Measurements from ENCODE around the gene TNS1.

TNS1 gene

DNA sequence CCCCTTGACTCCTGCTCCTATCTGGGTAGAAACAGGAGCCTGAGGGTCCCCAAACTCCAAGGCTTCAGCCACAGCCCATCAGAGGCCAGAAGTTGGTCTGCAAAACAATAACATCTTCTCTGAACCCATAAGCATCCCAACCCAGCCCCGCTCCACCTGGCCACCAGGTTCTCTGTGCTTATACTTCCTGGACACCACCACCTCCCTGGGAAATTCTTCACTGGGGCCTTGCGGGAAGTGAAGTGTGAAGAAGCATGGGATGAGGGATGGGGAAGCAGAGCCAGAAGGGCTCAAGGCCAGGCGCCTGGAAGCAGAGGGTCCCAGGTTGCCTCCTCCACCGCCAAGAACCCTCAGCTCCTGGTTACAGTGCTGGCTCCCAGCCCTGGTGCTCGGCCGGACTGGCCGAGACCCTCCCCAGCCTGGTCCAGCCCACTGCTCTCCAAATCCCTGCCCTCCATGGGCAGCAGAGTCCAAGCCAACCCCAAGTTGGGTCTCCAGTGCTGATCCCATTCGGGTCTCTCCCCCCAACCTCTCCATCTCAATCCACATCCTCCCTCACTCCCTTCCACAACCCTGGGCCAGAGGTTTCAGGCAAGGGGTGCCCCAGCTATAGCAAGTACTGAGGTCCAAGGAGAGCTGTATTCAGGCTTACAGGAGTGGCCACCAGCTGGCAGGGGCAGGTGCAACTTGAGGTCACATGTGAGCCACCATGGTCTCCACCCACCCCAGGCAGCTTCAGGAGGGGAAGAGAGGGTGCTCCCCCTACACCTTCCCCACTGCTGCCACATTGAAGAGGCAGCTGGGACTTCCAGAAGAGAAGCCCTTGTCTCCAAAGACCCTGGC, 60.7 kb downstream of the TNS1 start:
- no peak for DNase-seq

DNA sequence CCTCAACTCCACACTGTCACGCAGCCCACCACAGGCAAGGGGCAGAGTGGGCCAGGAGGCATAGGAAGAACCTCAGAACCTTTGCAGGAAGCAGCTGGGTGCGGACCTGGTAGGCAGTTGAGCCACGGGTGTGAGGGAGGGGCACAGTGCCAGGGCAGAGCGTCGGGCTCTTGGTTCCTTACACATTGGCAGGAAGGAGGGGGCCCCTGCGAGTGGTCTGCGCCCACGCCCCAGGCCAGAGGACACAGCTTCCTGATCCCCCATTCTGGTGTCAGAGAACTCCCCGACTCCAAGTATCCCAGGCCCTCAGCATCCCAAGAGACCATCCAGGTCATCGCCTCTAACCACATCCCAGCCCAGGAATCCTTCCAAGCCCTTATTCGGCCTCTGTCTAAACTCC, 61.5 kb downstream of the TNS1 start:
- no peak for DNase-seq

DNA sequence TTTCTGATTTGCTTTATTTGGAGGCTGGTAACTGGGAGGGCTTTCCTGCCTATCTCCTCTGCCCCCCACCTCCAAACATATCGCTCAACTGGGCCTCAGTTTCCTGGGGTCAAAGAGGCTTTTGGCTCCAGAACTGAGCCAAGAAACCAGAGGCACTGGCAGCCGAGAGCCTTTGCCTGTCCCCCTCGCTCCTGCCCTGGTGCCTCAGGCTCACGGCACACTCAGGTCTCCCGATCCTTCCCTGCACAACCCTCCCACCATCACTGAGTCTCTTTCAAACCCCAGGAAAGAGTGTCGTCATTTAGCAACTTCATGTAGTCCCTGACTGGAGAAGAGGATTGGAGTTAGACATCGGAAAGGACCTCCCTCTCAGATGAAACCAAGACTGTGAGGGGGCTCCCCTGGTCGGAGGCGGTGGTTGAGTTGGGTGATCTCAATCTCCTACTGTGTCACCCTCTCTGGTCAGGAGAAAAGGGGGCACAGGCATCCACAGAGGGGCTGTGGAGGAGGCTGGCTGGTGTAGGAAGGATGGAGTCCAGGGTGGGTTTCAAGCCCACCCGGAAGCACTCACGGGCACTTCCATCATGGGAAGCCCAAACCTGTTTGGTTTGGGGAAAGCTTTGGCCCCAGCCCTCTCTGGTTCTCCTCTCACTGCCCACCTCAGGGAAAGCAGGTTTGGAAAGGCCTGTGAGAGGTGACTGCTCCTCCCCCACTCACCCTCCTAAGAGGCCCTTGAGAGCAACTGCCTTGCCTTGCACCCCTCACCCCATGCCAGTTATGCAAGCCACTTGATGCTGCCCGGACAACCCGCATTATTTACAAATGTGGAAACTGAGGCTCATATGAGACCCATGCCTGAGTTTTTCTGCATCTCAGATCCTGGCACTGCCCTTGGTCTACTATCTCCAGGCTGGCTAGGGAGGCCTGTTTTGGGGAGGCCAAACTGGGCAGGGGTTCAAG, 62.3 kb downstream of the TNS1 start:
- DNase-seq: no peak

DNA sequence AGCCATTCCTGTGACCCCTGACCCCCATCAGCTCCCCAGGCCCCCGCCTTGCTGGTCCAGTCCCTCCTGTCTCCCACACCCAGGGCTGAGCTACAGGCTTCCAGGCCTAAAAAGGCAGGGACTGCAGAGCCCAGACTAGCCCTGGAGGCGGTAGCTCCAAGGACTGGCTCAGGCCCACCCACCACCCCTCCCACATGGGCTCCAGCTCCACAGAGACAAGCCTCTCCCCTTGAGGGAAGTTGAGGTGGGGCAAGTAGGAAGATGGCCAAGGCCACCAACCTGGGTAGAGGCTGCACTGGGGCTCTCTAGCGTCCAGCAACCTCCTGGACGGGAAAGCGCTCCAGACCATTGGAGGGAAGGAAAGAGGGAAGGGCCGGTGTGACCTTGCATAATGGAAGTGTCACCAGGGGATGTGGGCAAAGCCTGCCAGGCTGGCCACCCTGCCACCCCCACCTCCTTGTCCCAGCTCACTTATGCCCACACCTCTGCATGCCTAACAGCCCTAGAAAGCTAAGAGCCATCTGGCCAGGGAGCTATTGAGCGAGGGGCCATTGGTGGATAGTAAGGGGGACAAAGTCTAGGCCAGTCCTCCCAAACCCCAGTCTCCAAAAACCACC, 63.1 kb downstream of the TNS1 start:
- no peak for DNase-seq

DNA sequence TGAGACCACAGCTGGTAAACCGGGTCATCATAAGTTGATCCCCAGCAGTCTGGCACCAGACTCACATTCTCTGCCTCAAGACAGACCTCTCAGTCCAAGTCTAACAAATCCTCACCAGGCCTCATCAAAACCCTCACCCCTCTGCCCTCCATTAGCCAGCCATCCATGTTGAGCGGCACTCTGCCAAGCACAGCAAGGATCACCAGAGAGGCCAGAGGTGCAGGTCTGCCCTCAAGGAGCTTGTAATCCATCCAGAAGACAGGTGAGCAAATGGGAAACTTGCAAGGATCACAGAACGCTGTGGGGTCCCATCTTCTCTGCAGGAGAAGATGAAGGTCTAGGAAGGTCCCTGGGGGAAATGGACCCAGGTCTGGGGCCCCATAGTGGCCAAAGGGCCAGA, 63.6 kb downstream of the TNS1 start:
- DNase-seq: no peak

DNA sequence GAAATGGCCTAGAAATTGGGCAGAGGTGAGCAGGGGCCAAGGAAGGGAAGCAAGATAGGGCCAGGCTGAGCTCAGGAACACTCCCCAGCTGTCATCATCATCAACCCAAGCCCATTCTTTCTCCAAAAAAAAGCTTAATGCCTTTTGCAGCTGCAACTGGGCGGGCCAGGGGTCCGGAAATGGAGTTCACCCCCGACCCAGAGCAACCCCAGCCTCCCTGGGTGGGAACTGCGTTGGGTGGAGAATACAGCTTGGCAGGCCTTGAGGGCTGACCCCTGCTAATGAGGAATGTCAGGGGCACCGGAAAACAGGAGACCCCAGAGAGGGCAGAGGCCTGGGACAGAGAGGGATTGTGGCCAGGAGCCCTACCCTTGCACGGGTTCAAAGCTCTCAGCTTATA, 64.8 kb downstream of the TNS1 start:
- no peak for DNase-seq

DNA sequence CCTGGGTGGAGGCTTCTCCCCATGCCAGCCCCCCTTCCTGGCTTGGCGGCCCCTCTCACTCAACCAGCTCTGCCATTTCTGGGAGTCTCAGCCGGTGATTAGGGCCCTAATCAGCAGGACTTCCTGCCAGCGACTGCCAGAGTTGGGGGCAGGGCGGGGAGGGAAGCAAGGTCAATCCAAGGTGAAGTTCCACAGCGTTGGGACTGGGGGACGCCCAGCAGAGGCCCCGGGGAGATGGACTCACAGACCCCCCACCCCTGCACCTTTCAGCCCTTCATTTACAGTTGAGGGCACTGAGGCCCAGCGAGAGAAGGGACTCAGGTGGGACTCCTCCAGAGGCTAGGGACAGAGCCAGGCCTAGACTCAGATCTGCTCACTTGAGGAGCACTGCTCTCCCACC, 65.3 kb downstream of the TNS1 start:
- no peak for DNase-seq

DNA sequence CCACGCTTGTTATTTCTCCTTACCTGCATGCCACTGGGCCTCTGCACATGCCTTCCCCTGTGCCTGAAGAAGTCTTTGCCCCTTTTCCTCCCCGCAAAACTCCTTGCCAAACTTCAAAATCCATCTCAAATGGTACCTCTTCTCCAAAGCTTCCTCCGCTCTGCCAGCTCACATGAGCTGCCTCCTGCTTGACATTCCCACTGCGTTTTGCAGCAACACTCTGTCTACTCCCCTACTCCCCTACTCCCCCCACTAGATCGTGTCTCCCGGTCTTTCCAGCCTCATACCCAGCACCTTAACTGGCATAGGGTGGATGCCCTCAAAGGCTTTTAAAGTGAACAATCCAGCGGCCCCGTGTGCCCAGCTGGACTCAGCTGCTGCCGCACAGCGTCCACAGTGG, 65.8 kb downstream of the TNS1 start:
- no peak for DNase-seq

DNA sequence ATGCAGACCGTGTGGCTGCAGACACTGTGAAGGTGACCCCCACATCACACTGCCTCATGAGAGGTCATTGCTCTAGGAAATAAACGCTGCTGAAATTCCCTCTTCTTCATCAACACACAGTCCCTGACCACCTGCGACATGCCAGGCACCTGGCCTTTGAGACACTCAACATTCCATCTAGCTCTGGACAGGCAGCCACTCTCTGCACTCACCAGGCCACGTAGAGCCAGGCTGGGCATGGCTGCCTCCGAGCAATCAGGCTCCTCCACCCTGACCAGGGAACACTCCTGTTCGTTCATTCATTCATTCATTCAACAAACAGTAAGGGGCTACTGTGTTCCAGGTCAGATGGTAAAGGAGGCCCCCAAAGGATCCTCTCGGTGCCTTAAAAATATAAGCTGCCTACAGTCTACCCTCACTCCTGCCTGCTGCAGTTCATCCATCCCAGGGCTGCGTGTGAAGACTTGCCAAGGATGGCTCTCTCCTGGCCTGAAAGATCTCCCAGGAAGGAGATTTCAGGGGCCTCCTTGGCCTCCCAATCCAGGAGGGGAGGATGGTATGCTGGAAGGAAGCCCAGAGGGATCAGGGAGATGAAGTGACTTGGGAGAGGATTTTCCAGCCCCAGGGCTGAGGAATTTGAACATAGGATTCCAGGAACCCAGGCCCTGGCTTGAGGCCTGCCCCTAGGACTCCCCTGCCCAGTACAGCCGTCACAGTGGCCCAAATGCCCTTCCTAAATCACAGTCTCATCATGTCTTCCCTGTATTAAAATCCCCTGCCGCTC, 66.7 kb downstream of the TNS1 start:
- DNase-seq: no peak

DNA sequence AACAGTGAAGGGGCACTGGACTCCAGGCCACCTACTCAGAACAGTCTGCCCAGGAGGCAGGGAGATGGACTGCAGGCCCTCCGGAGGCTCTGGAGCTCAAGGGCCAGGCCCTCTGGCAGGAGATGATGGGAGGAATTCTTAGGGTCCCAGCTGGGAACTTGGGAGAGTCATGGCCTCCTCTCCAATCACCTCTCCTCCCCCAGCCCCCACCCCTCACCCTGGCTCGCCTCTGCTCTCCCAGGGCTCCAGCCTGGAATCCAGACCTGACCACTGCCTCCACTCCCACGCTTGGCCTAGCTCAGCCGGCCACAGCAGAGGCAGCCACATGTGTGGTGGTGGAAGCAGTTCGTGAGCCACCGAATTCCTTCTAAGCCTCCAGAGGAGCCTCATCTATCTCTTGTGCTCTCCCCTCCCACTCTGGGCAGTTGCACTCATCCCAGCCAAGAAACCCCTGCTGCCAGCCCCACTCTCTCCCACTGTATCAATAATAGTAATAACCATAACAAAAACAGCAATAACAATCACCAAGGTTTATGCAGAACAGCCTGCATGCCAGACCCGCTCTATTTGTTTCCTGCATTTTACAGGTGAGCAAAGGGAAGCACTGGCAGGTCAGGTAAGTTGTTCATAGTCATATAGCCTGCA, 67.4 kb downstream of the TNS1 start:
- DNase-seq: no peak

DNA sequence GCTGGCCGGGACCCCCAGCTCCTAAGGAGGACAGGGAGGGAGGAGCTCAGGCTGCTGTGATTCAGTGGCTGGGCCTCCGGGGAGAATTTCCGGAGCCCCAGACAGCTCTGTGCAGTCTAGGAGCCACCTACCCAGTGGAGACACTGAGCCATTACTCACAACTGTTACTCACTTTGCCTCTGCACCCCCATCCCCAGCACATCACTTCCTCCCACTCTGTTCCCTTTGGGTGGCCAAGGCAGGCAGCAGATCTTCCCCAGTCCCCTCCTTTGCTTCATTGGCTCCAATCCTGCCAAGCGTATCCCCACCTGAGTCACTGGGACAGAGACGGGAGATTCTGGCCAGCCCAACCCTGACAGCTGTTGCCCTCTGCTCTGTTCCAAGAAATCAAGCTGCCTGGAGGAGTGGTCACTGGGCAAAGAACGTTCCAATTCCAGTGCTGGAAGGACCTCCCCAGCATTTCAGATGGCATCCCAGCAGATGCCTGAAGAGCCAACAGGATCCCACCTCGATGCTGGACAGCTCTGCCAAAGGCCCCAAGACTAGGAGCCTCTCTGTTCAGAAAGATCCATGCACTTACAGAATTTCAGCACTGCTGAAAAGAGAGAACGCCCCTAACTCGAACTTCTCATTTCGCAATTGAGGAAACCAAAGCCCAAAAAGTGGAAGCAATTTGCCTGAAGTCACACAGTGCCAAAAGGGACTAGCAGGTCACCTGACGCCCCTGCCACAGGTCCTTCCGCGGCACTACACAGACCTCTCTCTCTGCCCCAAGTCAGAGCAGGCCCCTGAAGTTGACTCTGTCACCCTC, 68.3 kb downstream of the TNS1 start:
- no peak for DNase-seq

DNA sequence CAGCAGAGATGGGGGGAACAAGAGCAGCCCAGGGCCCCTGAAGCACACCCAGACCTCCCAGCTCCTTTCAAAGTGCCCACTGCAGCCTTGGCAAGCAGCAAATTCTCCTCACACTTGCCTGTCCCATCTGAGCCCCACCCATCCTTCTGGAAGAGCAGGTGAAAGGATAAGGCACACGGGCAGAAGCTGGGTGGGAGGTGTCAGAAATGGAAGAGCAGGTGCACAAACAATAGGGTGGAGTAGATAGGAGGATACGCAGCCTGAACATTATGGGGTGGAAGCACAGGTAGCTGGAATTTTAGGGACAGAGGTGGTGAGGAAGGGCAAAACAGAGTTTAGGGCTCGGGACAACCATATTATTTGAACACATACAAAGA, 69.2 kb downstream of the TNS1 start:
- DNase-seq: no peak

DNA sequence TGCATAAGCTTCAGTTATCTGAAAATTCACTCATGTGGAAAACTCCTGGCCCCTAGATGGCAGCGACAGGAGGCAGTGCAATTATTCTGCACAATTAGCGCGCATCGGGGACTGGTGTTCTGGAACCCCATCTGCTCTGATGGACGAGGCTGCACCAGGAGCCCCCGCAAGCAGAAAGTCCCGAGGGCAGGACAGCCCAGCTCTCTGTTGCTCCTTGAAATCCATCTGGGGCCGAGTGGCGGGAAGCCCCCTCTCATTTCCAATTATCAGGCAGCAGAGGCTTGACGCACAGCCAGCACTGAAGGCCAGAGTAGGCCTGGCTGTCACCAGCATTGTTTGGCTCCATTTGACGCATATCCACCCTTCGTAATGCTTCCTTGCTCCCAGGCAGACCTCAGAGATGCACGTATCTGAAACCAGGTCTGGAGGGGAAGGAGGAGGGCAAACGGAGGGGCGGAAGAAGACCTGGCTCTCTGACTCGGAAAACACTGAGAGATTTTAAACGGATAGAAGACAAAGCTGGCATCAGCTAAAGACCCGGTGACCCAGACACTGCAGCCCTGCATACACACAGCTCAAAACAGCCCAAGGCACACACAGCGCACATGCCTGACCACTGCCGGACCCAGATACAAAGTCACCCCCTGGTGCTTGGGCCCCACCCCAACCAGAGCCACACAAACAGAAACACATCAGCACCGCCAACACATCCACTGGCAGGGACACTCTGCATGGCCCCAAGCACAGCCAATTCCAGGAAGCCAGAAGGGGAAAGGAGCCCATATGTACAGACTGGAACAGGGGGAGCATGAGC, 69.8 kb downstream of the TNS1 start:
- no peak for DNase-seq

DNA sequence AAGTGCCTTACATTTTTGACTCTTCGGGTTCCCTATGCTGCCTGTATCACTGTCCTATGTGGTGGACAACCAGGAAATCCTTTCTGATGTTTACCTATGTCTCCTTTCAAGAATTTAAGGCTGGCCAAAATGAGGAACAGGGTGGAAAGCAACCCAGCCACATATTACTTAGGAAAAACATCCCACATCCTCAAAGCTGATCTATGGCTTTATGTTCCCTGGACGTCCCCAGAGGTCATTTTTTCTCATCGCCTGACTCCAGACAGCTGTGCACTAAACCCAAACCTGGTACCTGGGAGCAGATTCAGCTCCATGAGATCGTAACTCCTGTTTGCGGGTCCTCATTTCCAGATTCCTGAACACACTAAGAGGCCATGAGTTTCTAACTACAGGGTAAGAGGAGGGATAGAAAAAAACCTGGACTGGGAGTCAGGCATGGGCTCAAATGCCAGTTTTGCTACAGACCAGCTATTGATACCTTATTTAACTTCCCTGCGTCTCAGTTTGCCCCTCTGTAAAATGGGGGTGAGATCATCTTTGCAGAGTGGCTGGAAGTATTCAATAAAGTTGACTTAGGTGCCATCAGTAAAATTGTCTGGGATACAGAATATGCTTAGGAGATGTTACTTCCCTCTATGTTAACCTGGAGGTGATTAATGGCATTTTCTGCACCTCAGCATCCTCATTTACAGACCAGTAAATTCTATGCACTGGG, 70.8 kb downstream of the TNS1 start:
- DNase-seq: no peak

DNA sequence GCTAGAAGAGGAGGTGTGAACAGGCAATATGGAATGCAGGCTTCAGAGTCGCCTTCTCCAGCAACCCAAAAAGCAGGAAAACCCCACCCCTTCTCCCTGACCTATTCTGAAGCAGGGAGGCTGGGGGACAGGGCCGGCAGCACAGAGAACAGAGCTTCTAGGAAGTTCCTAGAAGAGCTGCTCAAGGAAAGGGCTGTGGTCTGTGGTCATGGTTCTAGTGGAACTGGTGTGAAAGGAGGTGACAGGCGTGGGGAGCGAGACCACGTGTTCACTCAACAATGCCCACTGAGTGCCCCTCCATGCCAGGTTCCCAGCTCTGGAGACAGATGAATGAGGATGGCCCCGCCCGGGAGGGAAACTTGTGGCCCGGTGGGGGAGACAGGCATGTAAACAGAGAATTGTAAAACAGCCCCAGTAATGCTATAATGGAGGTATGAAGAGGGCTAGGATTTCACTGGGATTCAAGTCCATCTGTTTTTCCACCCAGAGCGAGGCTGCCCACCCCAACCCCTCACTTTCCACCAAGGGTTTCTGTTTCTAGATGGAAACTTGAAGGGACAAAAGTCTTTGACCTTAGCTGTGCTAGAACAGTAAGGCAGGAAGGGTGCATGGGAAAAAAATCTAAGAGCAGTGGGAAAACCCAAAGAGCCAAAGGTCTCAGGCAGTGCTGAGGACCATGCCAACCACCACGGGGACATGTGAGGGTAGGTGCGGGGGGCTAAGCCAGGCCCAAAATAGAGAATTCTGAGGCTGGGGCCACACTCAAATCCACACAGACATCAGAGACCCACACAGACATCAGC, 71.8 kb downstream of the TNS1 start:
- no peak for DNase-seq

DNA sequence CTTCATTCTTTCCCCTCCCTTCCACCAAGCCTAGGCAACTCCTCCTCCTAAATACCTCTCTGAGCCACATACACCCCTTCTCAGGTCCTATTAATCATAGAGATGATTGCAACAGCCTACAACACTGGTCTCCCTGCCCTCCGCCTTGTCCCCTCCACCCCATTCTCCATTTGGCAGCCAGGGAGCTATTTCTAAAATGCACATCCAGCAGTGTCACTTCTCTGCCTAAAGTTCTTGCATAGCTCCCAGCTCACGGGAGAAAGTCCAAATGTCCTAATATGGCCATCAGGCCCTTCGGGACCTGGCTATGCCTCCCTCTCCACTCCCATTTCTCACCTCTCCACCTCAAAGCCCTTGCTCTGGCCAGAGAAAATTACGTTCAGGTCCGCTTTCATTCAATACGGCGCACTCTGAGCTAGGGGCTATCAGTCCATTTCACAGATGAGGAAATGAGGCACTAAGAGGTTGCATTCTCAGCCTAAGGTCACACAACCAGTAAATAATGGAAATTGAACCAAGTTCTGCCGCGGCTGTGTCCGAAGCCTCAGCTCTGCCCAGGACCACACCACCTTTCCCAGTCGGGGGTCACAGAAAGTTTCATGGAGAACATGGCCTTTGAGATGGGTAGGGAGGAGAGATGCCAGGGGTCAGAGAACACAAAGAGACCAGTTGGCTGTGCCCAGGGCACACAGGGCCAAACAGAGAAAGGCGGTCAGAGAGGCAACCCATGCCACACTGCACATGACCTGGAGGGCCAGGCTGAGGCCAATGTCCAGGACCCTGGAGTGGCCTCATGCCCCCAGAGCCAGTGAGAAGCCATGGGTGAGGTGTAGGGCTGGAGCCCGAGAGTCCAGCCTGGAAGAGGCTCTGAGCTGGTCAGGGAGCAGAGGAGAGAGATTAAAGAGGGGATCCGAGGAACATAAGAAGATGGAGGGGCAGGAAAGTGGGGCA, 72.8 kb downstream of the TNS1 start:
- no peak for DNase-seq

DNA sequence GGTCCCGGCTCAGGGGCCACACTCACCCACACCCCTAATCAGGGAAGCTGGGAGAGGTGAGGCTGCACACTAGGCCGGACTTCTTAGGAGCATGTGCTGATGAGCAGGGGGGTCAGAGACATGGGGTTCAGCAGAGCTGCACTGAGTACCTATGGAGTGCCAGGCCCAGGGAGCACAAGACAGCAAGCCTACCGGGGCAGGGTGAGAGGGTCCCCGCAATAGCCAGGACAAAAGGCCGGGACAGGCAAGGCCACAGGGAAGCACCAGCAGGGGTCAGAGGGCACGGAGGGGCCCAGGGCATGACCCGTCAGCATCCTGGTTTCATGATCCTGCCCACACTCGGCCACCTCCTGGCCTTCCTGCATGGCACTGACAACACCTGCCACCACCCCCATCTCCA, 73.5 kb downstream of the TNS1 start:
- DNase-seq: no peak

All from CD4-positive, alpha-beta T cell treated with Interleukin-17A for 4 hours (primary cell).